ENCODE data around the gene SLC29A1. TPM values are rescaled to one million over a fixed set of nuclear protein-coding genes. Genes with fewer than 3 reads are reported as not detected.

The SLC29A1 gene
- total and polyA plus RNA-seq, 2 donors (not counting 3 experiments of a cell fraction or from before 2014, with no cell fraction given): 202 to 539 TPM

- no peaks in the 10 kb centered on the region for H4K20me1 ChIP-seq (replicated peaks; ENCODE audit: control insufficient read depth, extremely low read depth, insufficient read depth, low read length)
- ChIA-PET CTCF (interaction anchor here (0.7 to 1.3 kb wide), 8 partner anchors 17 to 168 kb away, joined by 3 to 5 read pairs (median 4); partner anchors contain the start of genes AARS2 and HSP90AB1), POLR2A (interaction anchor here (0.6 to 1.5 kb wide), 3 partner anchors 18 to 86 kb away, joined by 3 to 5 read pairs (median 3); partner anchors contain the start of gene HSP90AB1)
- dilution Hi-C loops (cut with MboI; ENCODE audit: extremely low pct_ligation_motif_present, low sequenced_read_pairs): no loop called here
- BruUV-seq (replicated peaks): no TSS peak
- H3K4me3 ChIP-seq (replicated peaks in 1 of 3; ENCODE audit: insufficient read depth in 1 of 3, low read depth in 1 of 3, low read length in 3 of 3): peak overlapping the region; percentile 37 to 78 (median 63)
- H3K36me3 ChIP-seq (ENCODE audit: control insufficient read depth in 2 of 2, extremely low read depth in 1 of 2, insufficient read depth in 2 of 2, low read length in 2 of 2): peaks cover 3 to 13% of the 10 kb centered on the region in 2 experiments
- H2AFZ ChIP-seq (ENCODE audit: low read depth, low read length): peak overlapping the region; percentile 55
- peak overlapping the region; percentile 76 for H3K27ac ChIP-seq (ENCODE audit: insufficient read depth, low read depth, low read length)
- FAIRE-seq: no peak
- no peaks in the 10 kb centered on the region for H3K9me3 ChIP-seq (replicated peaks; ENCODE audit: control insufficient read depth, insufficient read depth, low read length)
- no peak for DNase-seq (ENCODE audit: low read depth, low spot score)
- H3K79me2 ChIP-seq (ENCODE audit: control insufficient read depth, insufficient read depth, low read length): peaks cover 26% of the 10 kb centered on the region
- no peak for TF ChIP-seq EZH2 (IDR thresholded peaks at IDR 0.05; ENCODE audit: borderline replicate concordance, low read depth, low read length, severe bottlenecking)
- TF ChIP-seq POLR2AphosphoS5 (IDR thresholded peaks at IDR 0.05; ENCODE audit: insufficient read depth, low read depth, low read length): no peak
- no peak for TF ChIP-seq MAX (IDR thresholded peaks at IDR 0.05; ENCODE audit: insufficient read depth, insufficient read length)
- no peak for TF ChIP-seq FOS (IDR thresholded peaks at IDR 0.05; ENCODE audit: borderline replicate concordance, insufficient read depth, low read length)
- no peak for TF ChIP-seq GATA2 (IDR thresholded peaks at IDR 0.05; ENCODE audit: insufficient read depth, insufficient read length, low read depth, low read length)
- TF ChIP-seq JUN (IDR thresholded peaks at IDR 0.05; ENCODE audit: borderline replicate concordance, insufficient read depth, insufficient read length, low read depth): no peak
- TF ChIP-seq CTCF (IDR thresholded peaks at IDR 0.05; ENCODE audit: extremely low read depth in 1 of 2, insufficient read depth in 1 of 2, low read depth in 1 of 2, low read length in 2 of 2): no peak
- peak overlapping the region; percentile 68 for H3K9ac ChIP-seq (replicated peaks; ENCODE audit: extremely low read depth, insufficient read depth, low read length)
- intact Hi-C loops (cut with micrococcal nuclease): loop anchor here (1.0 to 2.0 kb wide), 2 partner anchors 27 to 122 kb away; partner anchors contain the start of gene CDC5L
- peak overlapping the region; percentile 88 for H3K4me2 ChIP-seq (ENCODE audit: insufficient read depth, low read length)
- H3K27me3 ChIP-seq (ENCODE audit: control insufficient read depth in 2 of 2, insufficient read depth in 2 of 2, low read length in 2 of 2): peaks cover 7 to 11% of the 10 kb centered on the region in 2 experiments
- peaks cover 31% of the 10 kb centered on the region for H3K4me1 ChIP-seq (ENCODE audit: control insufficient read depth, extremely low read depth, insufficient read depth, low read length)
- H3K9me1 ChIP-seq (replicated peaks; ENCODE audit: control insufficient read depth, extremely low read depth, insufficient read depth, low read length): no peaks in the 10 kb centered on the region
Measured at GRCh38 chr6:44264154-44265006, 41.0 kb downstream of the SLC29A1 start.
